Cerebellar nuclear complex (tissue), 1 donor: ENCODE data around the gene TXNDC2.
"Not testable (repeated sequence)": the region's sequence is repeated elsewhere in the genome, so short reads cannot be mapped to it uniquely, and the experiment has no call there.

Source experiments
- DNase-seq, 2 experiments: peaks; one replicate each; lab custom pipeline; 2025; lab: John Stamatoyannopoulos, UW

Gene TXNDC2

GRCh38 chr18:9884532-9885140, 1.1 kb upstream of the TXNDC2 start:
- DNase-seq: no peak

- no peak for DNase-seq
These were observed 204 bp downstream of the TXNDC2 start for GRCh38 chr18:9886005-9886348.

- DNase-seq: no peak
These were observed 2.2 kb downstream of the TXNDC2 start for GRCh38 chr18:9887992-9888391.

GRCh38 chr18:9890196-9890595, 4.4 kb downstream of the TXNDC2 start:
- DNase-seq: no peak

GRCh38 chr18:9890957-9891356, 5.2 kb downstream of the TXNDC2 start:
- DNase-seq: no peak

GRCh38 chr18:9891515-9891914, 5.7 kb downstream of the TXNDC2 start:
- not testable (repeated sequence) for DNase-seq

- no peak for DNase-seq
These were observed 8.8 kb downstream of the TXNDC2 start for GRCh38 chr18:9894454-9895068.

- DNase-seq: no peak
These were observed 11.4 kb downstream of the TXNDC2 start for GRCh38 chr18:9897129-9897528.

GRCh38 chr18:9897787-9898291, 12.1 kb downstream of the TXNDC2 start:
- not testable (repeated sequence) for DNase-seq

- DNase-seq: no peak
These were observed 13.2 kb downstream of the TXNDC2 start for GRCh38 chr18:9898792-9899549.

- not testable (repeated sequence) for DNase-seq
These were observed 13.8 kb downstream of the TXNDC2 start for GRCh38 chr18:9899550-9899930.

- DNase-seq: no peak
These were observed 14.9 kb downstream of the TXNDC2 start for GRCh38 chr18:9900699-9901098.

GRCh38 chr18:9901377-9901776, 15.6 kb downstream of the TXNDC2 start:
- DNase-seq: no peak

- DNase-seq: not testable (repeated sequence)
These were observed 16.5 kb downstream of the TXNDC2 start for GRCh38 chr18:9902264-9902663.

GRCh38 chr18:9902832-9903231, 17.1 kb downstream of the TXNDC2 start:
- DNase-seq: no peak

- DNase-seq: no peak
These were observed 19.7 kb downstream of the TXNDC2 start for GRCh38 chr18:9905401-9905922.

- DNase-seq: no peak
These were observed 20.7 kb downstream of the TXNDC2 start for GRCh38 chr18:9906481-9906880.

GRCh38 chr18:9907867-9908266, 22.1 kb downstream of the TXNDC2 start:
- no peak for DNase-seq

- DNase-seq: no peak
These were observed 24.3 kb downstream of the TXNDC2 start for GRCh38 chr18:9910071-9910470.

- no peak for DNase-seq
These were observed 24.9 kb downstream of the TXNDC2 start for GRCh38 chr18:9910661-9911060.

GRCh38 chr18:9911226-9911625, 25.5 kb downstream of the TXNDC2 start:
- no peak for DNase-seq

GRCh38 chr18:9912285-9912684, 26.5 kb downstream of the TXNDC2 start:
- DNase-seq: not testable (repeated sequence)

GRCh38 chr18:9913151-9913525, 27.4 kb downstream of the TXNDC2 start:
- peak in 1 of 2 experiments; percentile 66 for DNase-seq
